Measurements from ENCODE around the gene FCRL4. TPM values are rescaled to one million over a fixed set of nuclear protein-coding genes. Genes with fewer than 3 reads are reported as not detected.

The FCRL4 gene
- not detected in 5 replicates for total RNA-seq (2022; extraction: Qiagen RNA extraction)

GRCh38 chr1:157597959-157598667 lies at the start of gene FCRL4:
Gene FCRL4, minus strand, starts transcription at chr1:157598085. Its CDS starts 141 bp downstream, at chr1:157597944.

GRCh38 chr1:157551694-157552693 lies 45.9 kb downstream of the FCRL4 start, which contains the start of gene FCRL5:
Gene FCRL5, minus strand, starts transcription at chr1:157552515. Its CDS starts 153 bp downstream, at chr1:157552362.

Other genes starting within 250 kb of the FCRL4 start
- not detected in 5 replicates for gene FCRL5, start 45.6 kb downstream of the FCRL4 start, total RNA-seq (2022; extraction: Qiagen RNA extraction)
- gene FCRL3, start 102.7 kb upstream of the FCRL4 start, total RNA-seq (2022; extraction: Qiagen RNA extraction), result 0.09 TPM in 1 of 5 replicates, not detected in the others
- gene FCRL2, start 179.0 kb upstream of the FCRL4 start, total RNA-seq (2022; extraction: Qiagen RNA extraction), result not detected in 5 replicates
- gene FCRL1, start 222.0 kb upstream of the FCRL4 start, total RNA-seq (2022; extraction: Qiagen RNA extraction), result not detected in 5 replicates
- gene CD5L, start 243.7 kb upstream of the FCRL4 start, total RNA-seq (2022; extraction: Qiagen RNA extraction), result not detected in 5 replicates